HepG2 (cell line): Measurements from ENCODE around the gene RPS8. TPM values are rescaled to one million over a fixed set of nuclear protein-coding genes. Genes with fewer than 3 reads are reported as not detected.

Source experiments
- CHD2 ChIP-seq: IDR thresholded peaks from 2 replicates; pipeline ENCODE4 v1.6.1; 2011; ENCODE audit warnings: low read depth, low read length, improper control_type of control experiment
- ELF3 ChIP-seq: IDR thresholded peaks from 2 replicates; pipeline ENCODE4 v1.6.1; 2016; ENCODE audit warnings: missing genetic modification reagents, missing compliant biosample characterization
- HNRNPL ChIP-seq: fragments of 200-400 bp; formaldehyde crosslinking; IDR thresholded peaks from 2 replicates; pipeline ENCODE4 v1.6.1; 2017; ENCODE audit warnings: mild to moderate bottlenecking, low read depth, low read length
- HNRNPLL ChIP-seq: fragments of 200-400 bp; formaldehyde crosslinking; IDR thresholded peaks from 2 replicates; pipeline ENCODE4 v1.6.1; 2017; ENCODE audit warnings: mild to moderate bottlenecking, low read depth, low read length; ENCODE audit not compliant: poor library complexity, severe bottlenecking
- KDM5B ChIP-seq: sonication (generic); formaldehyde crosslinking; IDR thresholded peaks from 2 replicates; pipeline ENCODE4 v1.4.0; 2020; ENCODE audit warnings: missing genetic modification reagents, mild to moderate bottlenecking, borderline replicate concordance
- ONECUT2 ChIP-seq: sonication (generic); formaldehyde crosslinking; IDR thresholded peaks from 2 replicates; pipeline ENCODE4 v1.4.0; 2020; ENCODE audit warnings: missing genetic modification reagents
- RBFOX2 ChIP-seq: fragments of 200-400 bp; formaldehyde crosslinking; IDR thresholded peaks from 2 replicates; pipeline ENCODE4 v1.6.1; 2017; ENCODE audit warnings: low read depth, mild to moderate bottlenecking, low read length
- RNF2 ChIP-seq: fragments of 450-650 bp; conservative IDR thresholded peaks from 2 replicates; pipeline ENCODE4 v1.6.1; 2016; ENCODE audit warnings: low read depth
- ZNF317 ChIP-seq: sonication (generic); formaldehyde crosslinking; IDR thresholded peaks from 2 replicates; pipeline ENCODE4 v1.5.0; 2020; ENCODE audit warnings: mild to moderate bottlenecking, missing genetic modification reagents
- ZNF337 ChIP-seq: sonication (generic); formaldehyde crosslinking; IDR thresholded peaks from 2 replicates; pipeline ENCODE4 v1.5.1; 2020; ENCODE audit warnings: missing genetic modification reagents, low read depth, mild to moderate bottlenecking, borderline replicate concordance
- ZNF883 ChIP-seq: sonication (generic); formaldehyde crosslinking; IDR thresholded peaks from 2 replicates; pipeline ENCODE4 v1.5.1; 2020; ENCODE audit warnings: mild to moderate bottlenecking, missing genetic modification reagents; ENCODE audit errors: not compliant biosample characterization
- polyA plus RNA-seq, 8 experiments: library from polyadenylated mRNA; depleted of rRNA in 3 of 8; stranded (reverse) in 7 of 8; unstranded in 1 of 8; fragments of >200 nt; fragmentation: Illumina TruSeq in 4 of 8; extraction: Trizol in 4 of 8; gene quantifications; 2 replicates each; pipeline versions ENCODE4 v1.2.1 to v1.2.3, GENCODE V29; 2011 to 2016; ENCODE audit warnings: low read depth in 4 of 8, missing spikeins in 1 of 8, mixed read lengths in 1 of 8; ENCODE audit not compliant: insufficient read depth in 1 of 8
- total RNA-seq, 5 experiments: library from RNA; depleted of rRNA; stranded (reverse); fragments of >200 nt; fragmentation: Illumina TruSeq; extraction: Trizol; gene quantifications; 2 replicates each; pipeline ENCODE4 v1.2.3, GENCODE V29; 2016; ENCODE audit warnings: low read depth in 1 of 5
- TF ChIP-seq, protein P1 (sequence below): sonication (generic); formaldehyde crosslinking; IDR thresholded peaks from 2 replicates; pipeline ENCODE4 v1.5.0; 2020; ENCODE audit warnings: mild to moderate bottlenecking, missing genetic modification reagents, moderate library complexity
- TF ChIP-seq, protein P2 (sequence below): sonication (generic); formaldehyde crosslinking; conservative IDR thresholded peaks from 2 replicates; pipeline ENCODE4 v1.4.0; 2020; ENCODE audit warnings: missing genetic modification reagents
- TF ChIP-seq, protein P3 (sequence below): sonication (generic); formaldehyde crosslinking; IDR thresholded peaks from 2 replicates; pipeline ENCODE4 v1.5.1; 2020; ENCODE audit warnings: missing genetic modification reagents, mild to moderate bottlenecking, borderline replicate concordance
- TF ChIP-seq, protein P4 (sequence below): sonication (generic); formaldehyde crosslinking; IDR thresholded peaks from 2 replicates; pipeline ENCODE4 v1.5.0; 2020; ENCODE audit warnings: mild to moderate bottlenecking, low read depth, missing genetic modification reagents, borderline replicate concordance
- TF ChIP-seq, protein P5 (sequence below): sonication (generic); formaldehyde crosslinking; IDR thresholded peaks from 2 replicates; pipeline ENCODE4 v1.5.0; 2020; ENCODE audit warnings: mild to moderate bottlenecking, missing genetic modification reagents, borderline replicate concordance
- TF ChIP-seq, protein P6 (sequence below): sonication (generic); formaldehyde crosslinking; IDR thresholded peaks from 2 replicates; pipeline ENCODE4 v1.8.0; 2022; ENCODE audit warnings: missing genetic modification reagents, mild to moderate bottlenecking, borderline replicate concordance

The RPS8 gene
- total and polyA plus RNA-seq, 2 of the 13 experiments (the other 11 are each of a cell fraction or from before 2014, with no cell fraction given), result 2,628 to 2,822 TPM

DNA sequence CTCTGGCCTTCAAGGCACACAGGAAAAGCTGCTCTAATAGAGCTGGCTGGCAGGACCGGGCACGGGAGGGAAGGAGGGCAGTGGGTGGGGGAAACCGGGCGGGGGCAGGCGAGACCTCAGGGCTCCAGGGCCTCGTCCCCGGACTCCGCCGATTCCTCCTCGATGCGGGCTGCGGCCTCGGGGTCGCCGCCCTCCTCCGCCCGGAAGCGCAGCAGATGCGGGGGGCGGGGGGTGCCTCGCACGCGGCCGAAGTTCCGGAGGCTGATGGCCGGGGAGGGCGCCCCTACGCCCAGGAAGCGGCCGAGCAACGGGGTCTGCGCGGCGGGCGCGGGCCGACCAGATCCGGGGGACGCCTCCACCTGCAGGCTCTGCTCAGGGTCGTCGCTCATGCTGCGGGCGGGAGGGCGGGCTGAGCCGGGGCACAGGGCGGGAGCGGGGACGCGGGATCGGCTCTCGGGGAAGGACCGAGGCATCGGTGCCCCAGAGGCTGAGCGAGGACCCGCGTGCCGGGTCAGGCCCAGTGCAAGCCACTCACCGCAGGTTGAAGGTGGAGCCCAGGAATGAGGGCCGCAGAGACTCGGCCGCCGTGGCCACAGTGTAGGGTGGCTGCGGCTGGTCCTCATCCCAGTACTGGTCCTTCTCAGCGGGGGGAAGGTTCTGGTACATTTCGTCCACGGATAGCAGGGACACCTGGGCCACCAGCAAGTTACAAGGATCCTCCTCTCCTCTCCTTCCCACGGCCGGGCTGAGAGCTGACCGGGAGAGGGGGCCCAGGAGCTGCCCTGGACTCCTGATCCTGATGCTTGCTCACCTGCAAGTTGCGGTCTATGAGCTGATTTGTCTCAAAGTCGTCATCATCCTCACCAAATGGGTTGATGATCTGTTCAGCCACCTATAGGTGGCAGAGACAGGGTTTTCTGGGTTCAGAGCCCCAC is 9.0 kb downstream of the RPS8 start (continued):
- TF ChIP-seq, protein P1, sequence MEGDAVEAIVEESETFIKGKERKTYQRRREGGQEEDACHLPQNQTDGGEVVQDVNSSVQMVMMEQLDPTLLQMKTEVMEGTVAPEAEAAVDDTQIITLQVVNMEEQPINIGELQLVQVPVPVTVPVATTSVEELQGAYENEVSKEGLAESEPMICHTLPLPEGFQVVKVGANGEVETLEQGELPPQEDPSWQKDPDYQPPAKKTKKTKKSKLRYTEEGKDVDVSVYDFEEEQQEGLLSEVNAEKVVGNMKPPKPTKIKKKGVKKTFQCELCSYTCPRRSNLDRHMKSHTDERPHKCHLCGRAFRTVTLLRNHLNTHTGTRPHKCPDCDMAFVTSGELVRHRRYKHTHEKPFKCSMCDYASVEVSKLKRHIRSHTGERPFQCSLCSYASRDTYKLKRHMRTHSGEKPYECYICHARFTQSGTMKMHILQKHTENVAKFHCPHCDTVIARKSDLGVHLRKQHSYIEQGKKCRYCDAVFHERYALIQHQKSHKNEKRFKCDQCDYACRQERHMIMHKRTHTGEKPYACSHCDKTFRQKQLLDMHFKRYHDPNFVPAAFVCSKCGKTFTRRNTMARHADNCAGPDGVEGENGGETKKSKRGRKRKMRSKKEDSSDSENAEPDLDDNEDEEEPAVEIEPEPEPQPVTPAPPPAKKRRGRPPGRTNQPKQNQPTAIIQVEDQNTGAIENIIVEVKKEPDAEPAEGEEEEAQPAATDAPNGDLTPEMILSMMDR (CRISPR knock-in tag), result peak; percentile 65
- TF ChIP-seq HNRNPLL (peak; percentile 43), ZNF337 (CRISPR knock-in tag) (peak; percentile 2; the same call in 1 of the 2 replicates), ONECUT2 (CRISPR knock-in tag) (no peak), ELF3 (peak; percentile 60; the same call in 1 of the 2 replicates), KDM5B (CRISPR knock-in tag) (peak; percentile 87), ZNF883 (peak; percentile 52), HNRNPL (no peak), CHD2 (no peak), ZNF317 (CRISPR knock-in tag) (no peak; the same call in 1 of the 2 replicates), RNF2 (peak; percentile 55; the same call in 1 of the 2 replicates), RBFOX2 (peak; percentile 85)
- TF ChIP-seq, protein P2, sequence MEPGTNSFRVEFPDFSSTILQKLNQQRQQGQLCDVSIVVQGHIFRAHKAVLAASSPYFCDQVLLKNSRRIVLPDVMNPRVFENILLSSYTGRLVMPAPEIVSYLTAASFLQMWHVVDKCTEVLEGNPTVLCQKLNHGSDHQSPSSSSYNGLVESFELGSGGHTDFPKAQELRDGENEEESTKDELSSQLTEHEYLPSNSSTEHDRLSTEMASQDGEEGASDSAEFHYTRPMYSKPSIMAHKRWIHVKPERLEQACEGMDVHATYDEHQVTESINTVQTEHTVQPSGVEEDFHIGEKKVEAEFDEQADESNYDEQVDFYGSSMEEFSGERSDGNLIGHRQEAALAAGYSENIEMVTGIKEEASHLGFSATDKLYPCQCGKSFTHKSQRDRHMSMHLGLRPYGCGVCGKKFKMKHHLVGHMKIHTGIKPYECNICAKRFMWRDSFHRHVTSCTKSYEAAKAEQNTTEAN (CRISPR knock-in tag), result 0 out of 2 replicates have a peak, but pooled peaks have one; percentile 36
- TF ChIP-seq, protein P3, sequence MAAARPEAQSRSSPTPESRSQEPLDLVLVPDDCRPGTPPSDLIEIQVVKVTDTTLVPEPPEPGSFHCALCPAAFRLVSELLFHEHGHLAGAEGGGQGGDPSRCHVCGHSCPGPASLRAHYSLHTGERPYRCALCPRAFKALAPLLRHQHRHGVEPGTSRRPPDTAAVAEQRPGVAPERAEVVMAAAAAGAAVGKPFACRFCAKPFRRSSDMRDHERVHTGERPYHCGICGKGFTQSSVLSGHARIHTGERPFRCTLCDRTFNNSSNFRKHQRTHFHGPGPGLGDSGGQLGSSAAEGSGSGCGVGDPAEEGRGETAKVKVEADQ (CRISPR knock-in tag), result peak; percentile 24; the same call in 1 of the 2 replicates
- TF ChIP-seq, protein P4, sequence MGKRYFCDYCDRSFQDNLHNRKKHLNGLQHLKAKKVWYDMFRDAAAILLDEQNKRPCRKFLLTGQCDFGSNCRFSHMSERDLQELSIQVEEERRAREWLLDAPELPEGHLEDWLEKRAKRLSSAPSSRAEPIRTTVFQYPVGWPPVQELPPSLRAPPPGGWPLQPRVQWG (CRISPR knock-in tag), result no peak
- TF ChIP-seq, protein P5, sequence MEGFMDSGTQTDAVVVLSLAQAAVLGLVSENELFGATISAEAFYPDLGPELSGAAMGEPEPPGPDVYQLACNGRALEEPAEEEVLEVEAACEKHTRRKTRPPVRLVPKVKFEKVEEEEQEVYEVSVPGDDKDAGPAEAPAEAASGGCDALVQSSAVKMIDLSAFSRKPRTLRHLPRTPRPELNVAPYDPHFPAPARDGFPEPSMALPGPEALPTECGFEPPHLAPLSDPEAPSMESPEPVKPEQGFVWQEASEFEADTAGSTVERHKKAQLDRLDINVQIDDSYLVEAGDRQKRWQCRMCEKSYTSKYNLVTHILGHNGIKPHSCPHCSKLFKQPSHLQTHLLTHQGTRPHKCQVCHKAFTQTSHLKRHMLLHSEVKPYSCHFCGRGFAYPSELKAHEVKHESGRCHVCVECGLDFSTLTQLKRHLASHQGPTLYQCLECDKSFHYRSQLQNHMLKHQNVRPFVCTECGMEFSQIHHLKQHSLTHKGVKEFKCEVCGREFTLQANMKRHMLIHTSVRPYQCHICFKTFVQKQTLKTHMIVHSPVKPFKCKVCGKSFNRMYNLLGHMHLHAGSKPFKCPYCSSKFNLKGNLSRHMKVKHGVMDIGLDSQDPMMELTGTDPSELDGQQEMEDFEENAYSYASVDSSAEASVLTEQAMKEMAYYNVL (CRISPR knock-in tag), result peak; percentile 27; the same call in 1 of the 2 replicates
- TF ChIP-seq, protein P6, sequence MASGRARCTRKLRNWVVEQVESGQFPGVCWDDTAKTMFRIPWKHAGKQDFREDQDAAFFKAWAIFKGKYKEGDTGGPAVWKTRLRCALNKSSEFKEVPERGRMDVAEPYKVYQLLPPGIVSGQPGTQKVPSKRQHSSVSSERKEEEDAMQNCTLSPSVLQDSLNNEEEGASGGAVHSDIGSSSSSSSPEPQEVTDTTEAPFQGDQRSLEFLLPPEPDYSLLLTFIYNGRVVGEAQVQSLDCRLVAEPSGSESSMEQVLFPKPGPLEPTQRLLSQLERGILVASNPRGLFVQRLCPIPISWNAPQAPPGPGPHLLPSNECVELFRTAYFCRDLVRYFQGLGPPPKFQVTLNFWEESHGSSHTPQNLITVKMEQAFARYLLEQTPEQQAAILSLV, result 0 out of 2 replicates have a peak, but pooled peaks have one; percentile 52
